ENCODE results near the gene PRCP.

Gene PRCP

GRCh38 chr11:82908311-82908710 lies 8.1 kb upstream of the PRCP start:
- no peak overlapping the region for H3K4me3 ChIP-seq (ENCODE audit: control insufficient read depth in 1 of 7, extremely low read depth in 1 of 7, insufficient read depth in 4 of 7, low read depth in 2 of 7, low read length in 6 of 7)
- H3K27ac ChIP-seq (ENCODE audit: insufficient read depth in 1 of 2, low read depth in 1 of 2, low read length in 2 of 2, poor library complexity in 1 of 2, severe bottlenecking in 2 of 2) = no peak overlapping the region
- H3K27me3 ChIP-seq (replicated peaks in 2 of 5; ENCODE audit: control insufficient read depth in 4 of 5, insufficient read depth in 5 of 5, low read length in 4 of 5) = no peaks in the 10 kb centered on the region
- CTCF ChIA-PET = interaction anchor here (0.7 to 2.7 kb wide), 5 partner anchors 14 to 815 kb away, joined by 3 to 16 read pairs (median 6); no protein-coding TSS in a partner anchor
- H3K36me3 ChIP-seq (ENCODE audit: control insufficient read depth in 4 of 4, insufficient read depth in 4 of 4, low read length in 3 of 4) = peaks cover 0 to 7% (median 1%) of the 10 kb centered on the region in 4 experiments
- no peaks in the 10 kb centered on the region for H3K4me1 ChIP-seq (ENCODE audit: control extremely low read depth in 1 of 4, control insufficient read depth in 4 of 4, insufficient read depth in 4 of 4, low read length in 3 of 4)
- DNase-seq = no peak
- peaks cover 0 to 12% (median 6%) of the 10 kb centered on the region in 5 experiments for H3K9me3 ChIP-seq (ENCODE audit: control extremely low read depth in 1 of 5, control insufficient read depth in 4 of 5, insufficient read depth in 2 of 5, low read depth in 1 of 5, low read length in 4 of 5)
- POLR2A ChIA-PET = no interaction called here

GRCh38 chr11:82907371-82907770 lies 7.1 kb upstream of the PRCP start:
- POLR2A ChIA-PET = no interaction called here

GRCh38 chr11:82906931-82907330 lies 6.7 kb upstream of the PRCP start:
- ChIA-PET CTCF (interaction anchor here (2.7 kb wide), 1 partner anchor 39 kb away, joined by 16 read pairs; no protein-coding TSS in a partner anchor), POLR2A (no interaction called here)
- WGBS (ENCODE audit: insufficient coverage) = no CpG with 5 or more reads among the region's 2 CpGs
- Histone ChIP-seq H3K9me3 (ENCODE audit: control extremely low read depth in 1 of 5, control insufficient read depth in 4 of 5, insufficient read depth in 2 of 5, low read depth in 1 of 5, low read length in 4 of 5) (peaks cover 0 to 7% (median 4%) of the 10 kb centered on the region in 5 experiments), H3K27me3 (replicated peaks in 2 of 5; ENCODE audit: control insufficient read depth in 4 of 5, insufficient read depth in 5 of 5, low read length in 4 of 5) (no peaks in the 10 kb centered on the region), H3K4me3 (ENCODE audit: control insufficient read depth in 1 of 7, extremely low read depth in 1 of 7, insufficient read depth in 4 of 7, low read depth in 2 of 7, low read length in 6 of 7) (no peak overlapping the region), H3K36me3 (ENCODE audit: control insufficient read depth in 4 of 4, insufficient read depth in 4 of 4, low read length in 3 of 4) (peaks cover 0 to 2% (median under 1%) of the 10 kb centered on the region in 4 experiments), H3K27ac (ENCODE audit: insufficient read depth in 1 of 2, low read depth in 1 of 2, low read length in 2 of 2, poor library complexity in 1 of 2, severe bottlenecking in 2 of 2) (no peak overlapping the region), H3K4me1 (ENCODE audit: control extremely low read depth in 1 of 4, control insufficient read depth in 4 of 4, insufficient read depth in 4 of 4, low read length in 3 of 4) (peaks cover 2 to 11% (median 6%) of the 10 kb centered on the region in 4 experiments)
- DNase-seq = no peak

More at GRCh38 chr11:82907371-82907770, 7.1 kb upstream of the PRCP start:
- Histone ChIP-seq H3K4me1 (ENCODE audit: control extremely low read depth in 1 of 4, control insufficient read depth in 4 of 4, insufficient read depth in 4 of 4, low read length in 3 of 4) (peaks cover 0 to 7% (median 2%) of the 10 kb centered on the region in 4 experiments), H3K27ac (ENCODE audit: insufficient read depth in 1 of 2, low read depth in 1 of 2, low read length in 2 of 2, poor library complexity in 1 of 2, severe bottlenecking in 2 of 2) (no peak overlapping the region), H3K9me3 (ENCODE audit: control extremely low read depth in 1 of 5, control insufficient read depth in 4 of 5, insufficient read depth in 2 of 5, low read depth in 1 of 5, low read length in 4 of 5) (peaks cover 0 to 12% (median 6%) of the 10 kb centered on the region in 5 experiments), H3K36me3 (ENCODE audit: control insufficient read depth in 4 of 4, insufficient read depth in 4 of 4, low read length in 3 of 4) (peaks cover 0 to 4% (median 1%) of the 10 kb centered on the region in 4 experiments), H3K4me3 (ENCODE audit: control insufficient read depth in 1 of 7, extremely low read depth in 1 of 7, insufficient read depth in 4 of 7, low read depth in 2 of 7, low read length in 6 of 7) (no peak overlapping the region), H3K27me3 (replicated peaks in 2 of 5; ENCODE audit: control insufficient read depth in 4 of 5, insufficient read depth in 5 of 5, low read length in 4 of 5) (no peaks in the 10 kb centered on the region)
- DNase-seq = no peak
- WGBS (ENCODE audit: insufficient coverage) = no CpG with 5 or more reads among the region's 5 CpGs
- CTCF ChIA-PET = interaction anchor here (1.8 to 2.7 kb wide), 3 partner anchors 14 to 40 kb away, joined by 6 to 16 read pairs (median 6); no protein-coding TSS in a partner anchor

- Histone ChIP-seq H3K9me3 (ENCODE audit: control extremely low read depth in 1 of 5, control insufficient read depth in 4 of 5, insufficient read depth in 2 of 5, low read depth in 1 of 5, low read length in 4 of 5) (peaks cover 0 to under 1% (median 0%) of the 10 kb centered on the region in 5 experiments), H3K27me3 (replicated peaks in 2 of 5; ENCODE audit: control insufficient read depth in 4 of 5, insufficient read depth in 5 of 5, low read length in 4 of 5) (no peaks in the 10 kb centered on the region), H3K4me1 (ENCODE audit: control extremely low read depth in 1 of 4, control insufficient read depth in 4 of 4, insufficient read depth in 4 of 4, low read length in 3 of 4) (peaks cover 3 to 14% (median 11%) of the 10 kb centered on the region in 4 experiments), H3K36me3 (ENCODE audit: control insufficient read depth in 4 of 4, insufficient read depth in 4 of 4, low read length in 3 of 4) (peaks cover 0 to 1% (median 0%) of the 10 kb centered on the region in 4 experiments), H3K27ac (ENCODE audit: insufficient read depth in 1 of 2, low read depth in 1 of 2, low read length in 2 of 2, poor library complexity in 1 of 2, severe bottlenecking in 2 of 2) (no peak overlapping the region), H3K4me3 (ENCODE audit: control insufficient read depth in 1 of 7, extremely low read depth in 1 of 7, insufficient read depth in 4 of 7, low read depth in 2 of 7, low read length in 6 of 7) (no peak overlapping the region)
- ChIA-PET POLR2A (no interaction called here), CTCF (interaction anchor here (1.0 to 2.7 kb wide), 3 partner anchors 23 to 39 kb away, joined by 4 to 16 read pairs (median 4); no protein-coding TSS in a partner anchor)
- no CpG with 5 or more reads among the region's 1 CpG for WGBS (ENCODE audit: insufficient coverage)
- peak in 2 of 3 donors; percentile 51 to 55 for DNase-seq
These were observed 6.0 kb upstream of the PRCP start for GRCh38 chr11:82906236-82906635.

GRCh38 chr11:82903843-82904586 lies 3.8 kb upstream of the PRCP start:
- POLR2A ChIA-PET = no interaction called here
- no peak for DNase-seq
- H3K4me3 ChIP-seq (ENCODE audit: control insufficient read depth in 1 of 7, extremely low read depth in 1 of 7, insufficient read depth in 4 of 7, low read depth in 2 of 7, low read length in 6 of 7) = no peak overlapping the region
- no peaks in the 10 kb centered on the region for H3K9me3 ChIP-seq (ENCODE audit: control extremely low read depth in 1 of 5, control insufficient read depth in 4 of 5, insufficient read depth in 2 of 5, low read depth in 1 of 5, low read length in 4 of 5)
- H3K27me3 ChIP-seq (replicated peaks in 2 of 5; ENCODE audit: control insufficient read depth in 4 of 5, insufficient read depth in 5 of 5, low read length in 4 of 5) = no peaks in the 10 kb centered on the region
- no peak overlapping the region for H3K27ac ChIP-seq (ENCODE audit: insufficient read depth in 1 of 2, low read depth in 1 of 2, low read length in 2 of 2, poor library complexity in 1 of 2, severe bottlenecking in 2 of 2)
- 100% methylated on average over 2 of the region's 3 CpGs for WGBS (ENCODE audit: insufficient coverage)
- CTCF ChIA-PET = interaction anchor here (0.8 to 1.9 kb wide), 5 partner anchors 10 to 346 kb away, joined by 3 to 14 read pairs (median 3); no protein-coding TSS in a partner anchor
- peaks cover 11 to 34% (median 27%) of the 10 kb centered on the region in 4 experiments for H3K4me1 ChIP-seq (ENCODE audit: control extremely low read depth in 1 of 4, control insufficient read depth in 4 of 4, insufficient read depth in 4 of 4, low read length in 3 of 4)
- H3K36me3 ChIP-seq (ENCODE audit: control insufficient read depth in 4 of 4, insufficient read depth in 4 of 4, low read length in 3 of 4) = no peaks in the 10 kb centered on the region

GRCh38 chr11:82902880-82903279 lies 2.6 kb upstream of the PRCP start:
- 77% methylated on average over 3 of the region's 3 CpGs for WGBS (ENCODE audit: insufficient coverage)
- POLR2A ChIA-PET = no interaction called here

More at GRCh38 chr11:82902880-82903279, 2.6 kb upstream of the PRCP start:
- CTCF ChIA-PET = interaction anchor here (1.3 kb wide), 1 partner anchor 341 kb away, joined by 4 read pairs; no protein-coding TSS in a partner anchor
- no peaks in the 10 kb centered on the region for H3K36me3 ChIP-seq (ENCODE audit: control insufficient read depth in 4 of 4, insufficient read depth in 4 of 4, low read length in 3 of 4)
- no peak overlapping the region for H3K27ac ChIP-seq (ENCODE audit: insufficient read depth in 1 of 2, low read depth in 1 of 2, low read length in 2 of 2, poor library complexity in 1 of 2, severe bottlenecking in 2 of 2)
- DNase-seq = no peak
- no peaks in the 10 kb centered on the region for H3K27me3 ChIP-seq (replicated peaks in 2 of 5; ENCODE audit: control insufficient read depth in 4 of 5, insufficient read depth in 5 of 5, low read length in 4 of 5)
- H3K4me3 ChIP-seq (ENCODE audit: control insufficient read depth in 1 of 7, extremely low read depth in 1 of 7, insufficient read depth in 4 of 7, low read depth in 2 of 7, low read length in 6 of 7) = peak overlapping the region in 1 of 7 experiments; percentile 78
- no peaks in the 10 kb centered on the region for H3K9me3 ChIP-seq (ENCODE audit: control extremely low read depth in 1 of 5, control insufficient read depth in 4 of 5, insufficient read depth in 2 of 5, low read depth in 1 of 5, low read length in 4 of 5)
- peaks cover 11 to 43% (median 35%) of the 10 kb centered on the region in 4 experiments for H3K4me1 ChIP-seq (ENCODE audit: control extremely low read depth in 1 of 4, control insufficient read depth in 4 of 4, insufficient read depth in 4 of 4, low read length in 3 of 4)

Data from common myeloid progenitor, CD34-positive (primary cell).